Body of pancreas (tissue), 4 donors: Measurements from ENCODE around the gene TSHR. TPM values are rescaled to one million over a fixed set of nuclear protein-coding genes. Genes with fewer than 3 reads are reported as not detected.

Experiments
- ATAC-seq: fragments of 150-250 bp; one replicate; pipeline ENCODE4 v1.9.1; 2016
- DNase-seq, 4 donors: peaks; one replicate each; pipeline ENCODE4 v3.0.0-alpha.2; 2019
- H3K27ac ChIP-seq, 4 donors: fragments of 200-600 bp; sonication (generic); 1 replicate in 3 of 4; 2 replicates in 1 of 4; pipeline versions ENCODE4 v1.5.1 to v1.6.1; 2016 to 2019; ENCODE audit warnings: mild to moderate bottlenecking in 1 of 4, mixed read lengths in 1 of 4, moderate library complexity in 1 of 4
- H3K27me3 ChIP-seq, 2 donors: fragments of 200-600 bp; sonication (generic); one replicate each; pipeline ENCODE4 v1.6.0; 2016; ENCODE audit warnings: mild to moderate bottlenecking in 1 of 2
- H3K36me3 ChIP-seq, 2 donors: fragments of 200-600 bp; sonication (generic); replicated peaks in 1 of 2; 2 replicates each; pipeline ENCODE4 v1.5.1; 2016; ENCODE audit warnings: low read depth in 2 of 2; ENCODE audit not compliant: insufficient read depth in 1 of 2
- H3K4me1 ChIP-seq: fragments of 200-600 bp; sonication (generic); one replicate; pipeline ENCODE4 v1.6.0; 2016
- H3K4me3 ChIP-seq, 2 donors: fragments of 200-600 bp; sonication (generic); 1 replicate in 1 of 2; 2 replicates in 1 of 2; pipeline ENCODE4 v1.5.1; 2016 to 2019
- H3K9me3 ChIP-seq, 3 donors: fragments of 200-600 bp; sonication (generic); 1 replicate in 2 of 3; 2 replicates in 1 of 3; pipeline ENCODE4 v1.5.1; 2016
- POLR2A ChIP-seq, 3 donors: fragments of 450-650 bp; IDR thresholded peaks; one replicate each; pipeline ENCODE4 v1.6.1; 2016; ENCODE audit warnings: antibody characterized with exemption in 3 of 3, mild to moderate bottlenecking in 2 of 3
- WGBS, 2 donors: methylation state at CpG; one replicate each; pipeline ENCODE4 v1.1.5; 2017; 5-methylcytosine and 5-hydroxymethylcytosine counted together
- intact Hi-C: fragments of 100-400 bp; cut with DNase I; formaldehyde crosslinking; loops from one replicate; pipeline ENCODE4 v1.15.1; 2023
- total RNA-seq, 2 donors: library from RNA; depleted of rRNA; stranded (reverse); fragments of >200 nt; gene quantifications; one replicate each; pipeline ENCODE4 v1.1.0, GENCODE V29; 2016
- TF ChIP-seq, protein P1 (sequence below), 7 experiments: fragments of 450-650 bp in 4 of 7; fragments of 200-600 bp in 3 of 7; sonication (generic) in 3 of 7; IDR thresholded peaks; one replicate each; pipeline ENCODE4 v1.5.1; 2016 to 2019; ENCODE audit warnings: antibody characterized with exemption in 7 of 7

The TSHR gene
- total RNA-seq, 2 donors from 2014 or later = not detected

DNA sequence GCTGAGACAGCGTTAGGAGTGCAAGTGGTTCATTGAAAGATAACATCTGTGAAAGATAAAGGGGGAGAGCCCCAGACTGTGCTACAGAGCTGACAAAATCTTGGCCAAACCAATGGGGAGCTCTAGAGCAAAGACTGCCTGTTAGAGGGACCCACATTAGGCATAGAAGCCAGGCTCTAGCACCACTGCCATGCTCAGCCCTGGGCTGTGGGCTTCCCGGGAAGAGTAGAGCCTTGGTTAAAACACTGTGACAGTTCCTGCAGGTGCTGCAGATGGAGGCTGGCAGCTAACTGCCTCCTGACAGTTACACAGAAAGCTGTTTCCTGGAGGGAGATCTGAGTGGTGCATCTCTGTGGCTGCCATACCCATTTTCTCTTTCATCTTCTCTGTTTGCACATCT, 23.0 kb downstream of the TSHR start:
- no peak for TF ChIP-seq POLR2A (IDR thresholded peaks at IDR 0.05)
- TF ChIP-seq, protein P1, sequence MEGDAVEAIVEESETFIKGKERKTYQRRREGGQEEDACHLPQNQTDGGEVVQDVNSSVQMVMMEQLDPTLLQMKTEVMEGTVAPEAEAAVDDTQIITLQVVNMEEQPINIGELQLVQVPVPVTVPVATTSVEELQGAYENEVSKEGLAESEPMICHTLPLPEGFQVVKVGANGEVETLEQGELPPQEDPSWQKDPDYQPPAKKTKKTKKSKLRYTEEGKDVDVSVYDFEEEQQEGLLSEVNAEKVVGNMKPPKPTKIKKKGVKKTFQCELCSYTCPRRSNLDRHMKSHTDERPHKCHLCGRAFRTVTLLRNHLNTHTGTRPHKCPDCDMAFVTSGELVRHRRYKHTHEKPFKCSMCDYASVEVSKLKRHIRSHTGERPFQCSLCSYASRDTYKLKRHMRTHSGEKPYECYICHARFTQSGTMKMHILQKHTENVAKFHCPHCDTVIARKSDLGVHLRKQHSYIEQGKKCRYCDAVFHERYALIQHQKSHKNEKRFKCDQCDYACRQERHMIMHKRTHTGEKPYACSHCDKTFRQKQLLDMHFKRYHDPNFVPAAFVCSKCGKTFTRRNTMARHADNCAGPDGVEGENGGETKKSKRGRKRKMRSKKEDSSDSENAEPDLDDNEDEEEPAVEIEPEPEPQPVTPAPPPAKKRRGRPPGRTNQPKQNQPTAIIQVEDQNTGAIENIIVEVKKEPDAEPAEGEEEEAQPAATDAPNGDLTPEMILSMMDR (IDR thresholded peaks at IDR 0.05) = no peak
- no peaks in the 10 kb centered on the region for H3K4me1 ChIP-seq

DNA sequence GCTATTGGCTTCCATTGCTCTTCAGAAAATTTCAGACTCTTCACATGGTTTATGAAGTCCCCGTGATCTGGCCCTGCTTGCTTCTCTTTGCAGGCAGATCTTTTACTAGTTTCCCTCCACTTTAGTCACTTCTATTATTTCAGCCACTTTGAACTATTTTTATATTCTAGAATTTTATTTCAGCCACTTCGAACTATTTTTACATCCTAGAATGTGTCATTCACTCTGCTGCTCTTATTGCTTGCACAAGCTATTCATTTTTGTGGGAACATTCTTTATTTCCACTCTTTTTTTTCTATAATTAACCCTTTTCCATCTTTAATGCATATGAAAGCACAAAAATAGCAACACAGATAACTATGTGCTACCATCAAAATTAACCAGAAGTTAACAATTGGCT, 24.5 kb downstream of the TSHR start:
- Histone ChIP-seq H3K27ac (no peak overlapping the region), H3K4me3 (no peak overlapping the region)

More for the DNA sequence above, 23.0 kb downstream of the TSHR start:
- WGBS, 2 donors = 72 to 73% methylated on average over 2 of the region's 2 CpGs
- intact Hi-C loops = no loop called here
- no peak overlapping the region for H3K4me3 ChIP-seq
- no peak for DNase-seq
- H3K36me3 ChIP-seq = no peaks in the 10 kb centered on the region
- ATAC-seq = no peak
- H3K9me3 ChIP-seq = no peaks in the 10 kb centered on the region
- no peak overlapping the region for H3K27ac ChIP-seq
- no peaks in the 10 kb centered on the region for H3K27me3 ChIP-seq

DNA sequence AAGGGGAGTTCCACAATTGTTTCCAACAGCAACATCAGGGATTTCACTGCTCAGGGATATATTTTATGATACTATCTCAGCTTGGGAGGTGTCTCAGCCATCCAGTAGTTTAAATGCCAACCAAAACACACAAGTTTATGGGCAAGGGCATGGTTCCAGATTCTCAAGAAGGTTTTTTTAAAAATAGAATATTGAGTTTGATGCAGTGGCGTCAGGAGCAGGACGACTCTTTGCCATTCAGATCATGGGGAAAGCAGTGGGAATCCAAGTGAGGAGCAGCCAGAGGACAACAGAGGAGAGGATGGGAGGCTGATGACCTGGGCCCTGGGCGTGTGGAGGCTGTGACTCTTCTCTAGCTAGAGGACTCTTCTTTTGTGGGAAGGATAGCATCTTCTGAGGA, 25.7 kb downstream of the TSHR start:
- H3K27me3 ChIP-seq = no peaks in the 10 kb centered on the region
- intact Hi-C loops = no loop called here
- ATAC-seq (no peak), DNase-seq (no peak)
- H3K4me3 ChIP-seq = no peak overlapping the region
- WGBS, 2 donors = 76 to 82% methylated on average over 3 of the region's 3 CpGs
- no peaks in the 10 kb centered on the region for H3K36me3 ChIP-seq
- H3K4me1 ChIP-seq = no peaks in the 10 kb centered on the region
- no peak overlapping the region for H3K27ac ChIP-seq
- TF ChIP-seq, protein P1 (IDR thresholded peaks at IDR 0.05) = no peak
- no peak for TF ChIP-seq POLR2A (IDR thresholded peaks at IDR 0.05)
- no peaks in the 10 kb centered on the region for H3K9me3 ChIP-seq

More for the DNA sequence above, 24.5 kb downstream of the TSHR start:
- DNase-seq (no peak), ATAC-seq (no peak)
- 75 to 79% methylated on average over 2 of the region's 2 CpGs for WGBS, 2 donors
- Histone ChIP-seq H3K36me3 (no peaks in the 10 kb centered on the region), H3K9me3 (no peaks in the 10 kb centered on the region), H3K27me3 (no peaks in the 10 kb centered on the region), H3K4me1 (no peaks in the 10 kb centered on the region)
- intact Hi-C loops = no loop called here
- TF ChIP-seq, protein P1 (IDR thresholded peaks at IDR 0.05) = no peak
- TF ChIP-seq POLR2A (IDR thresholded peaks at IDR 0.05) = no peak

DNA sequence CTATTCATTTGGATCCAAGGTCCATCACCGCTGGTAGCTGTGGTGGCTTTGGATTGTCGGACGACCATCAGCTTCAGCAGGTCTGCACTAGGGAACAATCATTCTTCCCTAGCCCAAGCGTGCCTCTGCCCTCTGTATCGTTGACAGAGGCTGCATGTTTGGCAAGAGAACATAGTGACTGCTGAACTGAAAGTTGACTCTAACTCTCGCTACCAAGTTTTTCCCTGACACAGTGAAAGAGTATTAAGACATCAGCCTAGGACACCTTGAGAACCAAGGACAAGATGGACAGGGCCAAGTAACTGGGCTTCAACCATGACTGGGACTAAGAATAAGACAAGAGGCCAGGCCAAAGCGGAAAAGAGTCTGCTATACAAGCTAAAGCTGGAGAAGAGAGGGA, 26.3 kb downstream of the TSHR start:
- no peaks in the 10 kb centered on the region for H3K4me1 ChIP-seq
- 77 to 87% methylated on average over 7 of the region's 7 CpGs for WGBS, 2 donors
- H3K36me3 ChIP-seq = no peaks in the 10 kb centered on the region
- no peak for DNase-seq
- ATAC-seq = no peak
- no peaks in the 10 kb centered on the region for H3K9me3 ChIP-seq
- no peaks in the 10 kb centered on the region for H3K27me3 ChIP-seq
- no peak overlapping the region for H3K4me3 ChIP-seq
- intact Hi-C loops = no loop called here
- TF ChIP-seq, protein P1 (IDR thresholded peaks at IDR 0.05) = no peak
- no peak for TF ChIP-seq POLR2A (IDR thresholded peaks at IDR 0.05)
- H3K27ac ChIP-seq = no peak overlapping the region

DNA sequence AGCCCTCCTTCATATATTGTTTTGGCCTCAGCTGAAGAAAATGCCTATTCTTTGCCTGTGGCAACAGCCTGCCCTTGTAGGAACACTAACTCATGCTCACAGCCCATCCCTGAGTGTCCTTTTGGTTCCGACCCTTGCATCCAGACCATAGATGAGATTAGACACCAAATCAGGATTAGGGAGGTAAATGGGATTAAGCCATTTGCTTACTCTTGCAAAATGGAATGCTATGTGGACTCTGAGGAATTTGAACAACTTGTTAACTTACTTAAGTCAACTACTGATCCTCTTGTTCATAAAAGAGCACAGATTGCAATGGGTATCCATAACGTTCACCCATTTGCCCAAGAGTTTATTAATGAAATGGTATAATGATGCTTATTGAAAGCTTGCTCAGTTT, 27.3 kb downstream of the TSHR start:
- WGBS, 2 donors = 64 to 67% methylated on average over 2 of the region's 2 CpGs
- Histone ChIP-seq H3K4me3 (no peak overlapping the region), H3K4me1 (no peaks in the 10 kb centered on the region), H3K27ac (no peak overlapping the region), H3K36me3 (no peaks in the 10 kb centered on the region), H3K27me3 (no peaks in the 10 kb centered on the region), H3K9me3 (no peaks in the 10 kb centered on the region)
- intact Hi-C loops = no loop called here
- TF ChIP-seq, protein P1 (IDR thresholded peaks at IDR 0.05) = no peak
- TF ChIP-seq POLR2A (IDR thresholded peaks at IDR 0.05) = no peak
- DNase-seq = no peak
- ATAC-seq = no peak
